WTC11 (cell line): ENCODE measurements around the gene HIP1R. TPM values are rescaled to one million over a fixed set of nuclear protein-coding genes. Genes with fewer than 3 reads are reported as not detected.

Experiments
- ATAC-seq: fragments of 200-7000 bp; cut with Tn5 transposase; 2 replicates; pipeline ENCODE4 v1.10.0; 2021; ENCODE audit warnings: mild to moderate bottlenecking, moderate library complexity
- CTCF ChIA-PET: fragments of 300-600 bp; sonication (Branson Sonifier 250); formaldehyde crosslinking; loops from one replicate; lab custom pipeline; 2021; ENCODE audit warnings: antibody characterized with exemption; lab: Charles Lee
- POLR2A ChIA-PET: fragments of 350-600 bp; sonication (Branson Sonifier 250); formaldehyde crosslinking; loops from one replicate; lab custom pipeline; 2021; ENCODE audit warnings: antibody characterized with exemption; lab: Charles Lee
- DNase-seq: peaks from one replicate; pipeline ENCODE4 v3.0.0; 2021; ENCODE audit warnings: low spot score
- H3K27ac Mint-ChIP-seq: 2 replicates; pipeline ENCODE4 v1.8.0; 2021; ENCODE audit warnings: mixed read lengths
- H3K27me3 Mint-ChIP-seq: 2 replicates; pipeline ENCODE4 v1.8.0; 2021; ENCODE audit warnings: low read depth, mild to moderate bottlenecking, moderate library complexity, mixed read lengths
- H3K36me3 Mint-ChIP-seq: 2 replicates; pipeline ENCODE4 v1.8.0; 2021; ENCODE audit warnings: mixed read lengths
- H3K4me1 Mint-ChIP-seq: 2 replicates; pipeline ENCODE4 v1.8.0; 2022; ENCODE audit warnings: mixed read lengths
- H3K4me3 Mint-ChIP-seq: 2 replicates; pipeline ENCODE4 v1.8.0; 2021; ENCODE audit warnings: mild to moderate bottlenecking, moderate library complexity, mixed read lengths
- H3K9me3 Mint-ChIP-seq: 2 replicates; pipeline ENCODE4 v1.8.0; 2021; ENCODE audit warnings: mixed read lengths
- AR ChIP-seq: fragments of 250-450 bp; sonication (Bioruptor Pico); IDR thresholded peaks from 2 replicates; pipeline ENCODE4 v1.9.0; 2021; ENCODE audit warnings: mild to moderate bottlenecking
- ATF6 ChIP-seq: sonication (generic); formaldehyde crosslinking; IDR thresholded peaks from 2 replicates; pipeline ENCODE4 v1.8.1; 2023; ENCODE audit warnings: mild to moderate bottlenecking, missing genetic modification reagents
- CTCF ChIP-seq: fragments of 200-600 bp; IDR thresholded peaks from 2 replicates; pipeline ENCODE4 v1.8.0; 2022; ENCODE audit warnings: antibody characterized with exemption
- E2F4 ChIP-seq: sonication (generic); formaldehyde crosslinking; IDR thresholded peaks from 2 replicates; pipeline ENCODE4 v1.8.1; 2022; ENCODE audit warnings: low read depth, mild to moderate bottlenecking, moderate library complexity, missing genetic modification reagents, borderline replicate concordance
- GRHL2 ChIP-seq: fragments of 250-450 bp; sonication (Bioruptor Pico); IDR thresholded peaks from 2 replicates; pipeline ENCODE4 v1.8.0; 2022; ENCODE audit warnings: mild to moderate bottlenecking, moderate library complexity; ENCODE audit not compliant: insufficient replicate concordance, severe bottlenecking
- HMGA2 ChIP-seq: fragments of 250-450 bp; sonication (Bioruptor Pico); IDR thresholded peaks from 2 replicates; pipeline ENCODE4 v1.4.0; 2021; ENCODE audit warnings: mild to moderate bottlenecking, moderate library complexity
- JUN ChIP-seq: sonication (generic); formaldehyde crosslinking; IDR thresholded peaks from 2 replicates; pipeline ENCODE4 v1.8.0; 2023; ENCODE audit warnings: mild to moderate bottlenecking, missing genetic modification reagents
- RELA ChIP-seq: sonication (generic); formaldehyde crosslinking; IDR thresholded peaks from 2 replicates; pipeline ENCODE4 v1.8.1; 2022; ENCODE audit warnings: missing genetic modification reagents, mild to moderate bottlenecking, borderline replicate concordance
- RORB ChIP-seq: fragments of 250-450 bp; sonication (Bioruptor Pico); IDR thresholded peaks from 2 replicates; pipeline ENCODE4 v1.9.0; 2021; ENCODE audit warnings: mild to moderate bottlenecking
- TEAD1 ChIP-seq: sonication (generic); formaldehyde crosslinking; IDR thresholded peaks from 2 replicates; pipeline ENCODE4 v1.8.0; 2022; ENCODE audit warnings: mild to moderate bottlenecking, missing genetic modification reagents
- ZNF121 ChIP-seq: sonication (generic); formaldehyde crosslinking; IDR thresholded peaks from 2 replicates; pipeline ENCODE4 v1.8.0; 2023; ENCODE audit warnings: missing genetic modification reagents
- ZNF317 ChIP-seq: sonication (generic); formaldehyde crosslinking; IDR thresholded peaks from 2 replicates; pipeline ENCODE4 v1.8.1; 2023; ENCODE audit warnings: low read depth, mild to moderate bottlenecking, moderate library complexity, missing genetic modification reagents, borderline replicate concordance
- ZNF423 ChIP-seq: fragments of 250-450 bp; sonication (Bioruptor Pico); IDR thresholded peaks from 2 replicates; pipeline ENCODE4 v2.1.2; 2022; ENCODE audit warnings: mild to moderate bottlenecking, moderate library complexity
- ZNF425 ChIP-seq: fragments of 250-450 bp; sonication (Bioruptor Pico); conservative IDR thresholded peaks from 2 replicates; pipeline ENCODE4 v1.9.0; 2021; ENCODE audit warnings: mild to moderate bottlenecking
- total RNA-seq: library from RNA; stranded (reverse); gene quantifications from 3 replicates; pipeline ENCODE4 v1.2.3, GENCODE V29; 2021

The HIP1R gene
- total RNA-seq, 1 experiment from 2014 or later: 45.2 TPM

- TF ChIP-seq ZNF425 (CRISPR knock-in tag): no peak
- no peak for TF ChIP-seq ZNF423
These were observed 45.6 kb upstream of the HIP1R start (continued) for GRCh38 chr12:122789637-122790036.

- H3K9me3 Mint-ChIP-seq: no peaks in the 10 kb centered on the region
- H3K4me3 Mint-ChIP-seq: no peak overlapping the region
- POLR2A ChIA-PET: no interaction called here
- TF ChIP-seq ZNF317 (CRISPR knock-in tag) (no peak), RORB (CRISPR knock-in tag) (no peak), E2F4 (no peak), ZNF121 (peak; percentile 74; the same call in 1 of the 2 replicates), HMGA2 (CRISPR knock-in tag) (no peak), JUN (CRISPR knock-in tag) (no peak), AR (CRISPR knock-in tag) (no peak)
- H3K4me1 Mint-ChIP-seq: peaks cover 3% of the 10 kb centered on the region
- ATAC-seq (peak; percentile 34; the same call in 1 of the 2 replicates), DNase-seq (no peak)
- CTCF ChIA-PET: interaction anchor here (0.6 to 1.0 kb wide), 2 partner anchors 10 to 131 kb away, joined by 3 to 4 read pairs; no protein-coding TSS in a partner anchor
- peak overlapping the region; percentile 58; the same call in 1 of the 2 replicates for H3K27ac Mint-ChIP-seq
- H3K27me3 Mint-ChIP-seq: no peaks in the 10 kb centered on the region
- H3K36me3 Mint-ChIP-seq: no peaks in the 10 kb centered on the region
These were observed 44.7 kb upstream of the HIP1R start for GRCh38 chr12:122790393-122791075.

- H3K9me3 Mint-ChIP-seq: no peaks in the 10 kb centered on the region
- no peaks in the 10 kb centered on the region for H3K36me3 Mint-ChIP-seq
- peaks cover 3% of the 10 kb centered on the region for H3K4me1 Mint-ChIP-seq
- DNase-seq (no peak), ATAC-seq (peak; percentile 55)
- H3K4me3 Mint-ChIP-seq: no peak overlapping the region
- POLR2A ChIA-PET: no interaction called here
- H3K27ac Mint-ChIP-seq: no peak overlapping the region
- no peaks in the 10 kb centered on the region for H3K27me3 Mint-ChIP-seq
- TF ChIP-seq GRHL2 (no peak), CTCF (peak; percentile 72)
- CTCF ChIA-PET: interaction anchor here (0.6 to 3.9 kb wide), 34 partner anchors 9 to 766 kb away, joined by 3 to 26 read pairs (median 4); partner anchors contain the start of genes CCDC62 and HIP1R
These were observed 41.6 kb upstream of the HIP1R start for GRCh38 chr12:122793685-122794106.

- ChIA-PET CTCF (interaction anchor here (2.5 to 3.9 kb wide), 2 partner anchors 47 to 65 kb away, joined by 8 to 26 read pairs; no protein-coding TSS in a partner anchor), POLR2A (interaction anchor here (0.7 kb wide), 1 partner anchor 373 kb away, joined by 4 read pairs; no protein-coding TSS in a partner anchor)
- no peaks in the 10 kb centered on the region for H3K9me3 Mint-ChIP-seq
- no peak overlapping the region for H3K4me3 Mint-ChIP-seq
- no peak for TF ChIP-seq RELA (CRISPR knock-in tag)
- TF ChIP-seq ATF6 (CRISPR knock-in tag): no peak
- no peak for TF ChIP-seq TEAD1 (CRISPR knock-in tag)
- no peaks in the 10 kb centered on the region for H3K27me3 Mint-ChIP-seq
- no peak overlapping the region for H3K27ac Mint-ChIP-seq
- ATAC-seq (no peak), DNase-seq (no peak)
- peaks cover 1% of the 10 kb centered on the region for H3K4me1 Mint-ChIP-seq
- H3K36me3 Mint-ChIP-seq: no peaks in the 10 kb centered on the region
These were observed 39.5 kb upstream of the HIP1R start for GRCh38 chr12:122795807-122796206.
